ENCODE data around the gene QRFPR. TPM values are rescaled to one million over a fixed set of nuclear protein-coding genes. Genes with fewer than 3 reads are reported as not detected.

QRFPR gene
- total RNA-seq, 1 donor from 2014 or later: 0.17 TPM

GRCh38 chr4:121339307-121339706, 41.5 kb downstream of the QRFPR start:
- TF ChIP-seq CTCF (IDR thresholded peaks at IDR 0.05; ENCODE audit: insufficient read depth, low read length, poor library complexity, severe bottlenecking): no peak
- H3K36me3 ChIP-seq (ENCODE audit: control insufficient read depth, insufficient read depth, low read length): no peaks in the 10 kb centered on the region
- H3K4me3 ChIP-seq (ENCODE audit: low read depth, low read length): no peak overlapping the region
- no peaks in the 10 kb centered on the region for H3K27me3 ChIP-seq (ENCODE audit: control insufficient read depth, insufficient read depth, low read length)
- DNase-seq (ENCODE audit: low read depth): no peak

- Histone ChIP-seq H3K27me3 (ENCODE audit: control insufficient read depth, insufficient read depth, low read length) (no peaks in the 10 kb centered on the region), H3K36me3 (ENCODE audit: control insufficient read depth, insufficient read depth, low read length) (no peaks in the 10 kb centered on the region), H3K4me3 (ENCODE audit: low read depth, low read length) (no peak overlapping the region)
- TF ChIP-seq CTCF (IDR thresholded peaks at IDR 0.05; ENCODE audit: insufficient read depth, low read length, poor library complexity, severe bottlenecking): no peak
- no peak for DNase-seq (ENCODE audit: low read depth)
Observed at GRCh38 chr4:121338518-121338917, 42.3 kb downstream of the QRFPR start.

GRCh38 chr4:121336706-121337105, 44.1 kb downstream of the QRFPR start:
- DNase-seq (ENCODE audit: low read depth): no peak
- H3K27me3 ChIP-seq (ENCODE audit: control insufficient read depth, insufficient read depth, low read length): no peaks in the 10 kb centered on the region
- no peak for TF ChIP-seq CTCF (IDR thresholded peaks at IDR 0.05; ENCODE audit: insufficient read depth, low read length, poor library complexity, severe bottlenecking)
- H3K36me3 ChIP-seq (ENCODE audit: control insufficient read depth, insufficient read depth, low read length): no peaks in the 10 kb centered on the region
- H3K4me3 ChIP-seq (ENCODE audit: low read depth, low read length): no peak overlapping the region

- Histone ChIP-seq H3K27me3 (ENCODE audit: control insufficient read depth, insufficient read depth, low read length) (no peaks in the 10 kb centered on the region), H3K4me3 (ENCODE audit: low read depth, low read length) (no peak overlapping the region), H3K36me3 (ENCODE audit: control insufficient read depth, insufficient read depth, low read length) (no peaks in the 10 kb centered on the region)
- DNase-seq (ENCODE audit: low read depth): no peak
- TF ChIP-seq CTCF (IDR thresholded peaks at IDR 0.05; ENCODE audit: insufficient read depth, low read length, poor library complexity, severe bottlenecking): no peak
Observed at GRCh38 chr4:121330180-121330665, 50.6 kb downstream of the QRFPR start.

GRCh38 chr4:121326597-121326996, 54.2 kb downstream of the QRFPR start:
- Histone ChIP-seq H3K27me3 (ENCODE audit: control insufficient read depth, insufficient read depth, low read length) (no peaks in the 10 kb centered on the region), H3K36me3 (ENCODE audit: control insufficient read depth, insufficient read depth, low read length) (no peaks in the 10 kb centered on the region), H3K4me3 (ENCODE audit: low read depth, low read length) (no peak overlapping the region)
- DNase-seq (ENCODE audit: low read depth): no peak
- TF ChIP-seq CTCF (IDR thresholded peaks at IDR 0.05; ENCODE audit: insufficient read depth, low read length, poor library complexity, severe bottlenecking): no peak

- Histone ChIP-seq H3K27me3 (ENCODE audit: control insufficient read depth, insufficient read depth, low read length) (no peaks in the 10 kb centered on the region), H3K36me3 (ENCODE audit: control insufficient read depth, insufficient read depth, low read length) (no peaks in the 10 kb centered on the region), H3K4me3 (ENCODE audit: low read depth, low read length) (no peak overlapping the region)
- TF ChIP-seq CTCF (IDR thresholded peaks at IDR 0.05; ENCODE audit: insufficient read depth, low read length, poor library complexity, severe bottlenecking): no peak
- no peak for DNase-seq (ENCODE audit: low read depth)
Observed at GRCh38 chr4:121324331-121324730, 56.5 kb downstream of the QRFPR start.
